Vagina (tissue), 2 donors: ENCODE measurements around the gene ZNF813. TPM values are rescaled to one million over a fixed set of nuclear protein-coding genes. Genes with fewer than 3 reads are reported as not detected.

Experiments
- DNase-seq, 2 donors: peaks; one replicate each; pipeline ENCODE4 v3.0.0-alpha.2; 2017; ENCODE audit errors: extremely low spot score in 2 of 2
- H3K27ac ChIP-seq: fragments of 200-600 bp; sonication (generic); one replicate; pipeline ENCODE4 v1.5.1; 2019
- H3K27me3 ChIP-seq: fragments of 200-600 bp; sonication (generic); one replicate; pipeline ENCODE4 v1.5.1; 2019
- H3K36me3 ChIP-seq, 2 donors: fragments of 200-600 bp; sonication (generic); one replicate each; pipeline ENCODE4 v1.5.1; 2017 to 2019
- H3K4me1 ChIP-seq: fragments of 200-600 bp; sonication (generic); one replicate; pipeline ENCODE4 v1.5.1; 2019
- H3K4me3 ChIP-seq, 2 donors: fragments of 200-600 bp; sonication (generic); 1 replicate in 1 of 2; 2 replicates in 1 of 2; pipeline ENCODE4 v1.5.1; 2016 to 2019
- H3K9me3 ChIP-seq: fragments of 200-600 bp; sonication (generic); one replicate; pipeline ENCODE4 v1.5.1; 2019
- POLR2A ChIP-seq, 2 donors: fragments of 450-650 bp; IDR thresholded peaks; one replicate each; pipeline ENCODE4 v1.6.1; 2017; ENCODE audit warnings: antibody characterized with exemption in 2 of 2, mild to moderate bottlenecking in 2 of 2, moderate library complexity in 2 of 2
- POLR2AphosphoS5 ChIP-seq, 2 donors: sonication (generic); formaldehyde crosslinking; IDR thresholded peaks; one replicate each; pipeline ENCODE4 v1.9.0; 2017; ENCODE audit warnings: antibody characterized with exemption in 2 of 2, mild to moderate bottlenecking in 2 of 2, low read depth in 1 of 2; ENCODE audit not compliant: insufficient read depth in 1 of 2
- intact Hi-C: fragments of 100-400 bp; cut with DNase I; formaldehyde crosslinking; loops from one replicate; pipeline ENCODE4 v1.15.1; 2023
- total RNA-seq: library from RNA; depleted of rRNA; stranded (reverse); fragments of >200 nt; gene quantifications from one replicate; pipeline ENCODE4 v1.2.3, GENCODE V29; 2016
- TF ChIP-seq, protein P1 (sequence below), 3 experiments: fragments of 450-650 bp in 2 of 3; fragments of 200-600 bp in 1 of 3; sonication (generic) in 1 of 3; IDR thresholded peaks; one replicate each; pipeline ENCODE4 v1.5.1; 2017 to 2019; ENCODE audit warnings: antibody characterized with exemption in 3 of 3, mild to moderate bottlenecking in 2 of 3, moderate library complexity in 2 of 3

The ZNF813 gene
- total RNA-seq, 1 donor from 2014 or later, result 4.2 TPM

- no peak for DNase-seq
- no peaks in the 10 kb centered on the region for H3K27me3 ChIP-seq
- H3K27ac ChIP-seq, result peak overlapping the region; percentile 78
- H3K9me3 ChIP-seq, result no peaks in the 10 kb centered on the region
- peak overlapping the region; percentile 50 to 54 for H3K4me3 ChIP-seq
- H3K36me3 ChIP-seq, result no peaks in the 10 kb centered on the region
- no peak for TF ChIP-seq POLR2A (IDR thresholded peaks at IDR 0.05)
- TF ChIP-seq, protein P1, sequence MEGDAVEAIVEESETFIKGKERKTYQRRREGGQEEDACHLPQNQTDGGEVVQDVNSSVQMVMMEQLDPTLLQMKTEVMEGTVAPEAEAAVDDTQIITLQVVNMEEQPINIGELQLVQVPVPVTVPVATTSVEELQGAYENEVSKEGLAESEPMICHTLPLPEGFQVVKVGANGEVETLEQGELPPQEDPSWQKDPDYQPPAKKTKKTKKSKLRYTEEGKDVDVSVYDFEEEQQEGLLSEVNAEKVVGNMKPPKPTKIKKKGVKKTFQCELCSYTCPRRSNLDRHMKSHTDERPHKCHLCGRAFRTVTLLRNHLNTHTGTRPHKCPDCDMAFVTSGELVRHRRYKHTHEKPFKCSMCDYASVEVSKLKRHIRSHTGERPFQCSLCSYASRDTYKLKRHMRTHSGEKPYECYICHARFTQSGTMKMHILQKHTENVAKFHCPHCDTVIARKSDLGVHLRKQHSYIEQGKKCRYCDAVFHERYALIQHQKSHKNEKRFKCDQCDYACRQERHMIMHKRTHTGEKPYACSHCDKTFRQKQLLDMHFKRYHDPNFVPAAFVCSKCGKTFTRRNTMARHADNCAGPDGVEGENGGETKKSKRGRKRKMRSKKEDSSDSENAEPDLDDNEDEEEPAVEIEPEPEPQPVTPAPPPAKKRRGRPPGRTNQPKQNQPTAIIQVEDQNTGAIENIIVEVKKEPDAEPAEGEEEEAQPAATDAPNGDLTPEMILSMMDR (IDR thresholded peaks at IDR 0.05), result no peak
- TF ChIP-seq POLR2AphosphoS5 (IDR thresholded peaks at IDR 0.05; ENCODE audit: insufficient read depth in 1 of 2, low read depth in 1 of 2), result no peak
- peaks cover 11% of the 10 kb centered on the region for H3K4me1 ChIP-seq
- intact Hi-C loops, result no loop called here
Observed at GRCh38 chr19:53521373-53522202, 54.1 kb downstream of the ZNF813 start.

DNA sequence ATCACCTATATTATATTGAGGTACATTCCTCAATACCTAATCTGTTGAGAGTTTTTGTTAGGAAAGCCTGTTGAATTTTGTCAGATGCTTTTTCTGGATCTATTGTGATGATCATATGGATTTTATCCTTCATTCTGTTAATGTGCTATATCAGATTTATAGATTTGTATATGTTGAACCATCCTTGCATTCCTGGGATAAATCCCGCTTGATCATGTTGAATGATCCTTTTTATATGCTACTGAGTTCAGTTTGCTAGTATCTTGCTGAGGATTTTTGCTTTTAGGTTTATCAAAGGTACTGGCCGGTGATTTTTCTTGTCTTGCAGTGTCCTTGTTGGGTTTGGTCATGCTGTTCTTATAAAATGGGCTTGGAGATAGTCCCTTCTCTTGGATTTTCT lies 58.4 kb downstream of the ZNF813 start:
- TF ChIP-seq POLR2A (IDR thresholded peaks at IDR 0.05) (no peak), POLR2AphosphoS5 (IDR thresholded peaks at IDR 0.05; ENCODE audit: insufficient read depth in 1 of 2, low read depth in 1 of 2) (no peak)
- TF ChIP-seq, protein P1 (IDR thresholded peaks at IDR 0.05), result no peak
- no peaks in the 10 kb centered on the region for H3K36me3 ChIP-seq
- no peak for DNase-seq
- H3K9me3 ChIP-seq, result no peaks in the 10 kb centered on the region
- intact Hi-C loops, result no loop called here
- H3K4me1 ChIP-seq, result peaks cover 11% of the 10 kb centered on the region
- H3K27me3 ChIP-seq, result no peaks in the 10 kb centered on the region
- no peak overlapping the region for H3K27ac ChIP-seq
- no peak overlapping the region for H3K4me3 ChIP-seq

- DNase-seq, result no peak
- no peak for TF ChIP-seq POLR2AphosphoS5 (IDR thresholded peaks at IDR 0.05; ENCODE audit: insufficient read depth in 1 of 2, low read depth in 1 of 2)
- TF ChIP-seq, protein P1 (IDR thresholded peaks at IDR 0.05), result no peak
- no peak for TF ChIP-seq POLR2A (IDR thresholded peaks at IDR 0.05)
- H3K27me3 ChIP-seq, result no peaks in the 10 kb centered on the region
- H3K27ac ChIP-seq, result no peak overlapping the region
- H3K9me3 ChIP-seq, result no peaks in the 10 kb centered on the region
- H3K4me1 ChIP-seq, result no peaks in the 10 kb centered on the region
- no peak overlapping the region for H3K4me3 ChIP-seq
- intact Hi-C loops, result no loop called here
- no peaks in the 10 kb centered on the region for H3K36me3 ChIP-seq
Observed at GRCh38 chr19:53530622-53531021, 63.1 kb downstream of the ZNF813 start.

- Histone ChIP-seq H3K27ac (no peak overlapping the region), H3K27me3 (no peaks in the 10 kb centered on the region), H3K36me3 (no peaks in the 10 kb centered on the region), H3K4me3 (no peak overlapping the region), H3K4me1 (no peaks in the 10 kb centered on the region), H3K9me3 (no peaks in the 10 kb centered on the region)
- intact Hi-C loops, result no loop called here
- DNase-seq, result no peak
- TF ChIP-seq, protein P1 (IDR thresholded peaks at IDR 0.05), result no peak
- TF ChIP-seq POLR2AphosphoS5 (IDR thresholded peaks at IDR 0.05; ENCODE audit: insufficient read depth in 1 of 2, low read depth in 1 of 2), result no peak
- no peak for TF ChIP-seq POLR2A (IDR thresholded peaks at IDR 0.05)
Observed at GRCh38 chr19:53531457-53531856, 63.9 kb downstream of the ZNF813 start.

DNA sequence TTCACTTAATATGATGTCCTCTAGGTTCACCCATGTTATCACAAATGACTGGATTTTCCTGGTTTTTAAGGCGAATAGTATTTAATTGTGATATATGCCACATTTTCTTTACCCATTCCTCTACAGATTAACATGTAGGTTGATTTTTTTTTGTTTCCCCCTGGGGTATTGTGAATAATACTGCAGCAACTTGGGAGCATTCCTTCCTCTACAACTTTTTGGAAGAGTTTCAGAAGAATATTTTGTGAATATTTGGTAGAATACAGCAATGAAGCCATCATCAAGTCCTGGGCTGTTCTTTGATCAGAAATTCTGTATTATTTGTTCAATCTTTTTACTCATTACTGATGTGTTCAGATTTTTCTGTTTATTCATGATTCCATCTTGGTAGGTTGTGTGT lies 64.8 kb downstream of the ZNF813 start:
- no peak for DNase-seq
- Histone ChIP-seq H3K27ac (no peak overlapping the region), H3K4me1 (no peaks in the 10 kb centered on the region), H3K36me3 (no peaks in the 10 kb centered on the region), H3K27me3 (no peaks in the 10 kb centered on the region), H3K4me3 (no peak overlapping the region), H3K9me3 (no peaks in the 10 kb centered on the region)
- intact Hi-C loops, result no loop called here
- TF ChIP-seq POLR2AphosphoS5 (IDR thresholded peaks at IDR 0.05; ENCODE audit: insufficient read depth in 1 of 2, low read depth in 1 of 2) (no peak), POLR2A (IDR thresholded peaks at IDR 0.05) (no peak)
